ELF-1 (cell line): ENCODE measurements around the gene RABGEF1.
A peak's percentile ranks its signal among the peaks of the same experiment; 100 is the strongest.
"Not testable (repeated sequence)": the region's sequence is repeated elsewhere in the genome, so short reads cannot be mapped to it uniquely, and the experiment has no call there.

Source experiments
- DNase-seq: peaks from one replicate; pipeline ENCODE4 v3.0.0-alpha.2; 2016; ENCODE audit warnings: low read depth, low spot score

RABGEF1 gene

DNA sequence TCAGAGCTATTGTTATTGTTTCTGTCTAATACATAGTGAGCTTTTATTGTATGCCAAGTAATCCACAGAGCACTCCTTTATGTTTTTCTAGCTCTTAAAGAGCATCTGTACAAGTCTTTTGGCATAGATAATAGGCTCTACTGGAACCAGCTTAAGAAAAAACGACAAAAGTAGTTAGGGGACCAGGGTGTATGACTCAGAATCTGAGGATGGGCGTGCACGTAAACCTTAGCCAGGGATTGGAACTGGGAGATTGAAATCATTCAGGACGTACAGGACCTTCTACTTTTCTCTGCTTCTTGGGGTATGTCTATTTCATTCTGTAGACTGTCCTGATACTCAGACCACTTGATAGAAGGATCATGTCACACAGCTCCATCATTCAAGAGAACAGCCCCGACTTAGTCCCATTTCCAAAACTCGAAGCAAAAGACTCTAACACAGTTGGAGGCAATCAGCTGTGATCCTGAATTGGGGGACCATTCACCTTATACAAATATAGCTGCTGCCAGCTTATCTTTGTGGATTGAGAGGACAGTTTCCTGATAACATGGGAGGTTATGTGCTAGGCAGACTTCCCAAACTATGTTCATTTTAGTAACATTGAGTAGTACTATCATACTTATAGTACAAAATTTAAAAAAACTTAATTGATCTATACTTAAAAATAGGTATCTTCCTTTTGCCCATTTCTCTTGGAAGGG, 24.9 kb downstream of the RABGEF1 start:
- not testable (repeated sequence) for DNase-seq

- DNase-seq, result no peak
Observed at GRCh38 chr7:66766041-66766440, 25.5 kb downstream of the RABGEF1 start.

DNA sequence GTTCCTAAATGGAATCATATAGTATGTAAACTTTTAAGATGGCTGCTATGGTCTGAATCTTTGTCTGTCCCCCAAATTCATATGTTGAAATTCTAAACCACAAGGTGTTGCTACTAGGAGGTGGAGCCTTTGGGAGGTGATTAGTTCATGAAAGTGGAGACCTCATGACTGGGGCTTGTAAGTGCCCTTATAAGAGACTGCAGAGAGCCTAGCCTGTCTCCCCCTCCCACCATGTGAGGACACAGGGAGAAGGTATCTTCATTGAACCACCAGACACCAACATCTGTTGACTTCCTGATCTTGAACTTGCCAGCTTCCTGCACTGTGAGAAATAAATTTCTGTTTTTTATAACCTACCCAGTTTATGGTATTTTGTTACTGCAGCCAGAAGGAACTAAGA, 27.0 kb downstream of the RABGEF1 start:
- DNase-seq, result not testable (repeated sequence)

GRCh38 chr7:66768865-66769832, 28.6 kb downstream of the RABGEF1 start:
- DNase-seq, result no peak

GRCh38 chr7:66769833-66770512, 29.4 kb downstream of the RABGEF1 start:
- no peak for DNase-seq

- DNase-seq, result no peak
Observed at GRCh38 chr7:66771795-66772194, 31.3 kb downstream of the RABGEF1 start.

DNA sequence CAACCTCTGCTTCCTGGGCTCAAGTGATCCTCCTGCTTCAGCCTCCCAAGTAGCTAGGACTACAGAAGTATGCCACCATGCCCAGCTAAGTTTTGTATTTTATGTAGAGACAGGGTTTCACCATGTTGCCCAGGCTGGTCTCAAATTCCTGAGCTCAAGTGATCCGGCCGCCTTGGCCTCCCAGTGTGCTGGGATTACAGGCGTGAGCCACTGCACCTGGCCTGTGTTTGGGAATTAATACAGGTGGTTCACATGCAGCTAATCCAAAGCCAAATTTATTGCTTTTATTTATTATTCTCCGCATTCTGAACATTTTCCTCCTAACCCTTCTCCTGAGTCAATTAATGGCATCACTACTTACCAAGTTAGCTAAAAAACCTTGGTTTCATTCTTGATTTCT, 33.2 kb downstream of the RABGEF1 start:
- DNase-seq, result not testable (repeated sequence)

DNA sequence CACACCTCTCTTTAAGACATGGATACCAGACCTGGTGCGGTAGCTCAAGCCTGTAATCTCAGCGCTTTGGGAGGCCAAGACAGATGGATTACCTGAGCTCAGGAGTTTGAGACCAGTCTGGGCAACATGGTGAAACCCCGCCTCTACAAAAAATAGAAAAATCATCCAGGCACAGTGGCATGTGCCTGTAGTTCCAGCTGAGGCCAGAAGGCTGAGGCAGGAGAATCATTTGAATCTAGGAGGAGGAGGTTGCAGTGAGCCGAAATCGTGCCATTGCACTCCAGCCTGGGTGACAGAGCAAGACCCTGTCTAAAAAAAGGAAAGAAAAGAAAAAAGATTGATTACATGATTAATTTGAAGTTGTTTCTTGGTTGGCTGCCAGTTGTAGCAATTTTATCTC, 35.9 kb downstream of the RABGEF1 start:
- DNase-seq, result peak; percentile 5

DNA sequence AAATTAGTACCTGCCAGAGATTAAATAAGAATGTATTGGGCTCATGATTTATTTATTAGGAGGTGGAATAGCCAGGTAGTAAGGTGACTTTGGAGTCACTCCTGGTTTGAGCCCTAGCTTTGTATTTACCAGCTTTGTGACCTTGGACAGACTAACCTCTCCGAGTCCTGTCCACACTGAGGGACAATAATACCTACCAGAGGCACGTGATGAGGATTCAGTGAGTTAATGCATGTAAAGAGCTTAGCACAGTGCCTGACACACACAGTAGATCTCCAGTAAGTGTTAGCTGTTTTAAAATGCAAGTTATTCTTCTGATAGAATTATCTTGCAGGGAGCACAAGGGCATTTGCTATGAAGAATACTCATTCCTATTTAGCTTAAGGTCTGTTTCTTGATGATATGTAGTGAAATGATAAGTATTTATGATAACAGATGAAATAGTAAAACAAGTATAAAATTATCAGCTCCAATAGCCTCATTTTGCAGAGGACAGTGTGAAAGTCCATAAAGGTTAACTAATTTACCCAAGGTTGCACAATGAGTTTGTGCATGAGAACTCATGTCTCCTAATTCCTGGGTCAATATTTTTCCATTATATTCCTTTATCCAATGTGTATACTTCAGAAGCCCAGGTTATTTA, 36.4 kb downstream of the RABGEF1 start:
- DNase-seq, result no peak

GRCh38 chr7:66778201-66778600, 37.7 kb downstream of the RABGEF1 start:
- DNase-seq, result no peak

DNA sequence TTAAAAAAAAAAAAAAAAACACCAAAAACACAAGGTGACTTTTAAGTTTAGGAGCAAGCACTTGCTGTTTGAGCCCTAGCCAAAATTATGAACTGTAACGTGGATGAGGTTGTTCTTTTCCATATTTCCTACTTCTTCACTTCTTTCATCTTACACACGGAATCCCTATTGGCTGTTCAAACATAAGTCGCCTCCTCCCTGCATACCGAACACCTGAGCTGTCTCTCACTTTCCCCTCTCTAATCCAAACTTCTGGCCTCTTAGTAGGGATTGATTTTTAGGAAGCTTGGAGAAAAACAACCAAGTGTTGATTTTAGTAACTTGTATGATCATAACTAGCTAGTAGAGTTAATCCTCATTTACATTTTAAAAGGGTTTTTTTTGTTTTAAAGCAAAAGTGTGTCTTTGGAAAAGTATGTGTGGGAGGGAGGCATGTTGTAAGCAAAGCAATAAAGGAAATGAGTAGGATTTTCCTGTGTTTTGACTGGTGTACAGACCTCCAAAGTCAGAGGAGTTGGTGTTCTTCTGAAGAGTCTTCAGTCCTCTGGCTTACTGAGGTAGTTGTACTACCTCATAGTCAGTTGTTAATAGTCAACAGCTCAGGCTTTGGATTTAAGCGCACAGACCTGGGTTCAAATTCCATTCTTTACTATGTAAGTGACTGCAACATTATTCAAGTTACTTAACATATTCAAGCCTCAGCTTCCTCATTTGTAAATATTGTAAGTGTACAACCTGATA, 39.3 kb downstream of the RABGEF1 start:
- DNase-seq, result no peak

DNA sequence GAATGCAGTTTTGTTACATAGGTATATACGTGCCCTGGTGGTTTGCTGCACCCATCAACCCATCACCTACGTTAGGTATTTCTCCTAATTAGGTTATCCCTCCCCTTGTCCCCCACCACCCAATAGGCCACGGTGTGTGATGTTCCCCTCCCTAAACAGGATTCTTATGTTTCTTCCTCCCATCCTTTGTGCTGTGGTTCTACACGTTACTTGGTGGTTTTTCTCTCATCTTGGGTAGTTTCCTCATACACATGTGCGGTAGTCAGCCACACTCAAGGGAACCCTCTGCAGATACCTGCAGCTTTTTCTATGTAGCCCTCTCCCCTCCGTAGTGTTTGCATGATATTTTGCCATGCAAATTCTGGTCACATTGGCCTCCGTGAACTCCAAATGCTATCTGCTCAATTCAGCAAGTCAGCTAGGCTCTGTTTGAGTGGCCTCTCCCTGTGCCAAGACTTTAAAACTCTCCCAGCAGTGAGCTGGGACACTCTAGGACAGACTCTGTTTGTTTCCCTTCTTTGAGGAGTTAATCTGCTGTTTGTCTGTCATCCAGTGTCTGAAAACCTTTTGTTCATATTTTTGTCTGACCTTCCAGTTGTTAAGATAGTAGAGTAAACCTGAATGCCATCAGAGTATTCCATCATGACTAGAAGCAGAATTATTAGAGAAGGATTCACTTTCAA, 41.0 kb downstream of the RABGEF1 start:
- no peak for DNase-seq

- not testable (repeated sequence) for DNase-seq
Observed at GRCh38 chr7:66782875-66783274, 42.3 kb downstream of the RABGEF1 start.

DNA sequence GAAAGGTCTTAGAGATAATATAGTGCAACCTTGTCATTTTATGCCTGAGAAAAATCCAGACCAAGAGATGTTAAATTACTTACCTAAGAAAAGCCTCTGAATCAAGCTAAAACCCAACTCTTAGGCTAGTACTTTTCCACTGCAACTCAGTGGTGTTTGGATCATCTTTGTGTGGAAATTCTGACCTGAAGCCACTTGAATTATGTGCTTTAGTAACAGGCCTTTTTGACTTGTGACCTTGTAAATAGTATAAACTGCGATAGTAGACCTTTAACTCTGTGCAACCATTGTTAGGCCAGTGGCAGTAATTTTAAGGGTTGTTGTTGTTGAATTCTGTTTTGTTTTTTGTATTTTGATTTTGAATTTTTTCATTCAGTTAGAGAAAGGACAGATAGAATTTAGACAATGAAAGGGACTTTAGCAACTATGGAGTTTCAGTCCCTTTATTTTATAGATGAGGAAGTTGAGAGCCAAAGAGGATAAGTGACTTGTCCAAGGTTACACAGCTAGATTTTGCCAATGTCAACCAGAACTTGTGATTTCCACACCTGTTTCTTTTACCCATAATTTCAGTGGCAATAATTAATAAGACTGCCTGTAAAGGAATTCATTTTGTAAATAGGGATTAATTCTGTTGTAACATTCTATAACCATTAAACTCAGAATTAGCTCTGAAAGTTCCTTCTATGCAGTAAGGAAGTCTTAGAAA, 43.5 kb downstream of the RABGEF1 start:
- not testable (repeated sequence) for DNase-seq

GRCh38 chr7:66790196-66790595, 49.7 kb downstream of the RABGEF1 start:
- DNase-seq, result no peak

- no peak for DNase-seq
Observed at GRCh38 chr7:66790725-66791124, 50.2 kb downstream of the RABGEF1 start.

DNA sequence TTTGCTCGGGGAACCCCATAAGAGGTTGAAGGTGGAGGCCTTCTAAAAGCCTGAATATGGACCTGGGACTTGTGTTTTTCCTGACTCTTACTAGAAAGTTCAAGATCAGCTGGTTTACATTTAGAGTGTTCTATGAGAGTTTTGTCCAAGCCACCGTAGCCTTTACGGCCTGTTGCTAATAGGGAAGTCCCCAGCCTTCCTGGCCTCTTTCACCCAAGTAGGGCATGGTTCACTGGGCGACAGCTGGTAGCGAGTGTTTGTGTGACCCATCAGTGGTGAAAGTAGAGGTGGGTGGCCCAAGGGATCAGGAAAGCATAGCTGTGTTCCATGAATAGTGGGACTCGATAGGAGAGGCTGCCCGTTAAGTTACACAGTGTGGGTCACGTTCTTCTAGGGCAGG, 60.1 kb downstream of the RABGEF1 start:
- no peak for DNase-seq

GRCh38 chr7:66804001-66804400, 63.5 kb downstream of the RABGEF1 start:
- DNase-seq, result no peak

DNA sequence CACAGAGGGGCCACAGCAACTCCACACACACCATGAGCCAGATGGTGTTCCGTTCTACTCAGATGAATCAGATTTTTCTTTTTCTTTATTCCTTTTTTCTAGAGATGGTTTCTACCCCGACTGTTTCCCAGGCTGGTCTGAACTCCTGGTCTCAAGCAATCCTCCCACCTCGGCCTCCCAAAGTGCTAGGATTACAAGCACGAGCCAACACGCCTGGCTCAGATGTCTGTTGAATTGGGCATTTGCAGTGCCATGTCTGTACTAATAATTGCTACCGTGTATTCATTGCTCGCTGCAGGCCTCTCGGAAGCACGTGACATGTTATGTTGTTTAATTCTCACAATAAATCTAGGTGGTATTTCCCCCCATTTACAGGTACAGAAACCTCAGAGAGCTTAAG, 67.2 kb downstream of the RABGEF1 start:
- DNase-seq, result no peak

GRCh38 chr7:66810716-66811115, 70.2 kb downstream of the RABGEF1 start:
- DNase-seq, result no peak
